Progenitor cell of endocrine pancreas (in vitro differentiated cells): ENCODE results near the gene ABCC3. TPM values are rescaled to one million over a fixed set of nuclear protein-coding genes. Genes with fewer than 3 reads are reported as not detected.

Experiments
- DNase-seq: peaks from one replicate; pipeline ENCODE4 v3.0.0; 2021; ENCODE audit warnings: low spot score; ENCODE audit not compliant: unreplicated experiment
- H3K27ac Mint-ChIP-seq: 2 replicates; pipeline ENCODE4 v1.8.0; 2021; ENCODE audit warnings: mild to moderate bottlenecking, moderate library complexity, mixed read lengths
- H3K27me3 Mint-ChIP-seq: 2 replicates; pipeline ENCODE4 v1.8.0; 2021; ENCODE audit warnings: mixed read lengths
- H3K36me3 Mint-ChIP-seq: 2 replicates; pipeline ENCODE4 v1.8.0; 2022; ENCODE audit warnings: mixed read lengths; ENCODE audit not compliant: insufficient read depth
- H3K4me1 Mint-ChIP-seq: 2 replicates; pipeline ENCODE4 v1.8.0; 2021; ENCODE audit warnings: low read depth, mixed read lengths
- H3K4me3 Mint-ChIP-seq: 2 replicates; pipeline ENCODE4 v1.8.0; 2021; ENCODE audit warnings: low read depth, mild to moderate bottlenecking, moderate library complexity, mixed read lengths
- H3K9me3 Mint-ChIP-seq: 2 replicates; pipeline ENCODE4 v1.8.0; 2021; ENCODE audit warnings: low read depth, mixed read lengths
- CTCF ChIP-seq: fragments of 200-600 bp; sonication (generic); IDR thresholded peaks from one replicate; pipeline ENCODE4 v1.5.0; 2021; ENCODE audit warnings: antibody characterized with exemption, mild to moderate bottlenecking; ENCODE audit not compliant: unreplicated experiment
- total RNA-seq: library from RNA; stranded (reverse); gene quantifications from 2 replicates; pipeline ENCODE4 v1.2.1, GENCODE V29; 2021

Gene ABCC3
- total RNA-seq, 1 donor from 2014 or later, result 1.6 TPM

GRCh38 chr17:50668838-50669581, 34.3 kb downstream of the ABCC3 start:
- Mint-ChIP-seq H3K36me3 (no peaks in the 10 kb centered on the region), H3K27me3 (no peaks in the 10 kb centered on the region), H3K27ac (no peak overlapping the region), H3K4me1 (peaks cover 11% of the 10 kb centered on the region), H3K4me3 (no peak overlapping the region), H3K9me3 (no peaks in the 10 kb centered on the region)
- TF ChIP-seq CTCF, result no peak
- no peak for DNase-seq

GRCh38 chr17:50672071-50672470, 37.4 kb downstream of the ABCC3 start:
- no peak for DNase-seq
- Mint-ChIP-seq H3K27me3 (no peaks in the 10 kb centered on the region), H3K4me1 (peaks cover 11% of the 10 kb centered on the region), H3K36me3 (no peaks in the 10 kb centered on the region), H3K4me3 (no peak overlapping the region), H3K27ac (no peak overlapping the region), H3K9me3 (no peaks in the 10 kb centered on the region)
- no peak for TF ChIP-seq CTCF

GRCh38 chr17:50672831-50673551, 38.3 kb downstream of the ABCC3 start:
- peaks cover 6% of the 10 kb centered on the region for H3K4me1 Mint-ChIP-seq
- no peaks in the 10 kb centered on the region for H3K36me3 Mint-ChIP-seq
- TF ChIP-seq CTCF, result no peak
- no peak for DNase-seq
- H3K9me3 Mint-ChIP-seq, result no peaks in the 10 kb centered on the region
- H3K27me3 Mint-ChIP-seq, result no peaks in the 10 kb centered on the region
- H3K4me3 Mint-ChIP-seq, result no peak overlapping the region
- H3K27ac Mint-ChIP-seq, result peak overlapping the region; percentile 88

GRCh38 chr17:50675190-50675589, 40.5 kb downstream of the ABCC3 start:
- H3K9me3 Mint-ChIP-seq, result no peaks in the 10 kb centered on the region
- no peaks in the 10 kb centered on the region for H3K27me3 Mint-ChIP-seq
- H3K4me3 Mint-ChIP-seq, result no peak overlapping the region
- TF ChIP-seq CTCF, result no peak
- DNase-seq, result no peak
- H3K4me1 Mint-ChIP-seq, result peaks cover 6% of the 10 kb centered on the region
- H3K36me3 Mint-ChIP-seq, result no peaks in the 10 kb centered on the region
- H3K27ac Mint-ChIP-seq, result no peak overlapping the region

GRCh38 chr17:50675627-50676026, 40.9 kb downstream of the ABCC3 start:
- H3K27me3 Mint-ChIP-seq, result no peaks in the 10 kb centered on the region
- H3K36me3 Mint-ChIP-seq, result no peaks in the 10 kb centered on the region
- H3K4me1 Mint-ChIP-seq, result peaks cover 5% of the 10 kb centered on the region
- H3K27ac Mint-ChIP-seq, result no peak overlapping the region
- TF ChIP-seq CTCF, result no peak
- no peak overlapping the region for H3K4me3 Mint-ChIP-seq
- H3K9me3 Mint-ChIP-seq, result no peaks in the 10 kb centered on the region
- DNase-seq, result no peak
